ENCODE measurements around the gene RILP.

Gene RILP

GRCh38 chr17:1621273-1621954 lies 28.3 kb downstream of the RILP start:
- DNase-seq (ENCODE audit: low read depth), result no peak
- TF ChIP-seq CTCF (conservative IDR thresholded peaks at IDR 0.05; ENCODE audit: low read length), result no peak
- no peak overlapping the region for H3K4me3 ChIP-seq (ENCODE audit: low read length)

- TF ChIP-seq CTCF (conservative IDR thresholded peaks at IDR 0.05; ENCODE audit: low read length), result no peak
- no peak overlapping the region for H3K4me3 ChIP-seq (ENCODE audit: low read length)
- no peak for DNase-seq (ENCODE audit: low read depth)
Observed at GRCh38 chr17:1620486-1620885, 29.2 kb downstream of the RILP start.

GRCh38 chr17:1617620-1618174 lies 32.0 kb downstream of the RILP start:
- TF ChIP-seq CTCF (conservative IDR thresholded peaks at IDR 0.05; ENCODE audit: low read length), result 0 out of 2 replicates have a peak, but pooled peaks have one; percentile 9
- no peak overlapping the region for H3K4me3 ChIP-seq (ENCODE audit: low read length)
- DNase-seq (ENCODE audit: low read depth), result peak; percentile 74

GRCh38 chr17:1616101-1616500 lies 33.6 kb downstream of the RILP start:
- DNase-seq (ENCODE audit: low read depth), result no peak
- no peak for TF ChIP-seq CTCF (conservative IDR thresholded peaks at IDR 0.05; ENCODE audit: low read length)
- no peak overlapping the region for H3K4me3 ChIP-seq (ENCODE audit: low read length)

GRCh38 chr17:1612400-1612799 lies 37.3 kb downstream of the RILP start:
- no peak for DNase-seq (ENCODE audit: low read depth)
- H3K4me3 ChIP-seq (ENCODE audit: low read length), result no peak overlapping the region
- TF ChIP-seq CTCF (conservative IDR thresholded peaks at IDR 0.05; ENCODE audit: low read length), result no peak

- no peak for DNase-seq (ENCODE audit: low read depth)
- no peak for TF ChIP-seq CTCF (conservative IDR thresholded peaks at IDR 0.05; ENCODE audit: low read length)
- H3K4me3 ChIP-seq (ENCODE audit: low read length), result no peak overlapping the region
Observed at GRCh38 chr17:1611715-1612114, 38.0 kb downstream of the RILP start.

GRCh38 chr17:1608676-1609075 lies 41.0 kb downstream of the RILP start:
- H3K4me3 ChIP-seq (ENCODE audit: low read length), result no peak overlapping the region
- no peak for TF ChIP-seq CTCF (conservative IDR thresholded peaks at IDR 0.05; ENCODE audit: low read length)
- DNase-seq (ENCODE audit: low read depth), result no peak

Data from AG10803 (cell line).